CD4-positive, alpha-beta T cell treated with Interferon gamma for 1 hour (primary cell): Measurements from ENCODE around the gene SIK2.
"Not testable (repeated sequence)": the region's sequence is repeated elsewhere in the genome, so short reads cannot be mapped to it uniquely, and the experiment has no call there.

ENCODE experiments used
- DNase-seq: peaks from one replicate; pipeline ENCODE4 v3.0.0-alpha.2; 2020

The SIK2 gene

GRCh38 chr11:111765320-111765983, 163.2 kb downstream of the SIK2 start:
- no peak for DNase-seq

- peak; percentile 65 for DNase-seq
Measured at GRCh38 chr11:111765984-111766833, 164.0 kb downstream of the SIK2 start, which contains the start of gene PPP2R1B. Gene PPP2R1B, minus strand, starts transcription at chr11:111766389. Its CDS starts 28 bp downstream, at chr11:111766361.

GRCh38 chr11:111766834-111767142, 164.5 kb downstream of the SIK2 start:
- no peak for DNase-seq

GRCh38 chr11:111770581-111771134, 168.4 kb downstream of the SIK2 start:
- no peak for DNase-seq

GRCh38 chr11:111771205-111771604, 169.0 kb downstream of the SIK2 start:
- DNase-seq, result not testable (repeated sequence)

GRCh38 chr11:111772535-111772934, 170.3 kb downstream of the SIK2 start:
- DNase-seq, result no peak

GRCh38 chr11:111774955-111775710, 172.9 kb downstream of the SIK2 start:
- no peak for DNase-seq

GRCh38 chr11:111776398-111777093, 174.3 kb downstream of the SIK2 start:
- no peak for DNase-seq

GRCh38 chr11:111777094-111778046, 175.1 kb downstream of the SIK2 start:
- DNase-seq, result peak; percentile 7

- no peak for DNase-seq
Measured at GRCh38 chr11:111778047-111778558, 175.9 kb downstream of the SIK2 start.

- DNase-seq, result no peak
Measured at GRCh38 chr11:111779118-111779517, 176.9 kb downstream of the SIK2 start.
